ENCODE results near the gene RAD23B. TPM values are rescaled to one million over a fixed set of nuclear protein-coding genes. Genes with fewer than 3 reads are reported as not detected.

The RAD23B gene
- total RNA-seq, 1 donor from 2014 or later = 82.8 TPM

DNA sequence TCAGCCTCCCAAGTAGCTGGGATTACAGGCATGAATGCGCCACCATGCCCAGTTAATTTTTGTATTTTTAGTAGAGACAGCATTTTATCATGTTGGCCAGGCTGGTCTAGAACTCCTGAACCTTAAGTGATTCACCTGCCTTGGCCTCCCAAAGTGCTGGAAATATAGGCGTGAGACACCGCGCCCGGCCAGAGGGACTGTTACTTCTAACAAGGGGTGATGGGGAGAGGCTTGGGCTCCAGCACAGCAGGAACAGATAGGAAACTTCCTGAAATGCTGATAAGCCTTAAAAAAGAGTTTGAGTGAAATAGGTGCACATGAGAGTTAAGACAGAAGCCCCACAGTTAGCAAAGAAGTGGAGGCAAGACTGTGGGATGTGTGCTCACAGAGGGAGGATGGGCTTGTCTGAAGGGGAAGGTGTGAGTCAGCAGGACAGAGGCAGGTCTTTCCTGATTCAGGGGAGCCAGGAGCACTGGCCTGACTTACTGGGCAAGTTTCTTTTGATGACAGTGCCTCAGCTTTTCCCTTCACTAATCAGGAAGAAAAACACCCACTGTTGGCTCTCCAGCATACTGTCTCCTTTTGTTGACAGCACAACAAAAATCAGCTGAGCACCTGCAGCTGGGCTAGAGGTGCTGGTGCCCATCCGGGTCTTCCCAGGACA, 68.4 kb downstream of the RAD23B start:
- H3K4me3 ChIP-seq (ENCODE audit: low read depth, low read length) = no peak overlapping the region
- TF ChIP-seq, protein P1, sequence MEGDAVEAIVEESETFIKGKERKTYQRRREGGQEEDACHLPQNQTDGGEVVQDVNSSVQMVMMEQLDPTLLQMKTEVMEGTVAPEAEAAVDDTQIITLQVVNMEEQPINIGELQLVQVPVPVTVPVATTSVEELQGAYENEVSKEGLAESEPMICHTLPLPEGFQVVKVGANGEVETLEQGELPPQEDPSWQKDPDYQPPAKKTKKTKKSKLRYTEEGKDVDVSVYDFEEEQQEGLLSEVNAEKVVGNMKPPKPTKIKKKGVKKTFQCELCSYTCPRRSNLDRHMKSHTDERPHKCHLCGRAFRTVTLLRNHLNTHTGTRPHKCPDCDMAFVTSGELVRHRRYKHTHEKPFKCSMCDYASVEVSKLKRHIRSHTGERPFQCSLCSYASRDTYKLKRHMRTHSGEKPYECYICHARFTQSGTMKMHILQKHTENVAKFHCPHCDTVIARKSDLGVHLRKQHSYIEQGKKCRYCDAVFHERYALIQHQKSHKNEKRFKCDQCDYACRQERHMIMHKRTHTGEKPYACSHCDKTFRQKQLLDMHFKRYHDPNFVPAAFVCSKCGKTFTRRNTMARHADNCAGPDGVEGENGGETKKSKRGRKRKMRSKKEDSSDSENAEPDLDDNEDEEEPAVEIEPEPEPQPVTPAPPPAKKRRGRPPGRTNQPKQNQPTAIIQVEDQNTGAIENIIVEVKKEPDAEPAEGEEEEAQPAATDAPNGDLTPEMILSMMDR (conservative IDR thresholded peaks at IDR 0.05; ENCODE audit: low read depth, low read length) = no peak
- no peak for DNase-seq (ENCODE audit: low read depth)

DNA sequence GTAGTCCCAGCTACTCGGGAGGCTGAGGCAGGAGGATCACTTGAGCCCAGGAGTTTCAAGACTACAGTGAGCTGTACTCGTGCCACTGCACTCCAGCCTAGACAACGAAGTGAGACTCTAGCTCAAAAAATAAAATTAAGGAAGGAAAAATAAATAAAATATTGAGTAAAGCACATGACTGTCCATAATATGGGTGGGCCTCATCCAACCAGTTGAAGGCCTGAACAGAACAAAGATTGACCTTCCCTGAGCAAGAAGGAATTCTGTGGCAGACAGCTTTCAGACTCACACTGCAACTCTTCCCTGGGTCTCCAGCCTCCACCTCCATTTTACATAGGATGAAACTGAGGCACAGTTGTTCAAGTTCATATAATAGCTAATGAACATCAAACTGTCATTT, 72.3 kb downstream of the RAD23B start:
- no peak overlapping the region for H3K4me3 ChIP-seq (ENCODE audit: low read depth, low read length)
- TF ChIP-seq, protein P1 (conservative IDR thresholded peaks at IDR 0.05; ENCODE audit: low read depth, low read length) = no peak
- DNase-seq (ENCODE audit: low read depth) = no peak

DNA sequence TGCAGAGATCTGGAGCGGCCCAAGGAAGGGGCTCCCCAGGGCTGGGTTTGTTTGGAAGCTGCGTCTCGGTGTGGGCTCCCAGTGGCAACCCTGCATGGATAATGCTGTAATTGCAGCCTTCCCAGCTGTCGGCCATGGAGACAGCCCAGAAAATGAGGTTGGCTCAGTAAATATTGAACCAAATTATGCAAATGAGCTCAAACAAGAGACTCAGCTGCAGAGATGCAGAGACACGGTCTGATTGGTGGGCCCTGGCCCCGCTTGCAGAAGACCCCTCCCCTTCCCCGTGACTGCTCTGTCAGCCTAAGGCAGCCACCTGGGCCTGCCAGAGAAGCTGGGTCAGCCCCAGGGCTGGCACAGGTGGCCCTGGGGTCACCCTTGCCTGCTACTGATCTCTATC, 75.9 kb downstream of the RAD23B start:
- TF ChIP-seq, protein P1 (conservative IDR thresholded peaks at IDR 0.05; ENCODE audit: low read depth, low read length) = no peak
- no peak for DNase-seq (ENCODE audit: low read depth)

DNA sequence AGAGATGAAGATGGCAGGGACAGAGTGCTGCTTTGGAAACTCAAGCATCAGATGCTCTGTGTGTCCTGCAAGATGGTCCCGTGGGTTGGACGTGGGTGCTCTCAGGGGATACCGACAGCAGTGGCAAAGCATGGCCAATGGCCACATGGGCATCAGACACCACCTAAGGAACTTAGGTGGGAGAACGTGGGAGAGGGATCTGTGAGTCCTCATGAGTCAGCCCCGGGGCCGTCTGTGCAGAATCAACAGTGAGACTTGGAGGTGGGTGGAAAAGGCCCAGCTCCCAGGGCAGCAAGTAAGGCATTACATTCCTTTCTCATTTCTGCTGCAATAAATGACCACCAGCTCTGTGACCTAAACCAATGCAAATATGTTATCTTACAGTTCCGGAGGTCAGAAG, 77.0 kb downstream of the RAD23B start:
- DNase-seq (ENCODE audit: low read depth) = no peak
- H3K4me3 ChIP-seq (ENCODE audit: low read depth, low read length) = no peak overlapping the region
- TF ChIP-seq, protein P1 (conservative IDR thresholded peaks at IDR 0.05; ENCODE audit: low read depth, low read length) = no peak

More for the DNA sequence above, 75.9 kb downstream of the RAD23B start:
- no peak overlapping the region for H3K4me3 ChIP-seq (ENCODE audit: low read depth, low read length)

DNA sequence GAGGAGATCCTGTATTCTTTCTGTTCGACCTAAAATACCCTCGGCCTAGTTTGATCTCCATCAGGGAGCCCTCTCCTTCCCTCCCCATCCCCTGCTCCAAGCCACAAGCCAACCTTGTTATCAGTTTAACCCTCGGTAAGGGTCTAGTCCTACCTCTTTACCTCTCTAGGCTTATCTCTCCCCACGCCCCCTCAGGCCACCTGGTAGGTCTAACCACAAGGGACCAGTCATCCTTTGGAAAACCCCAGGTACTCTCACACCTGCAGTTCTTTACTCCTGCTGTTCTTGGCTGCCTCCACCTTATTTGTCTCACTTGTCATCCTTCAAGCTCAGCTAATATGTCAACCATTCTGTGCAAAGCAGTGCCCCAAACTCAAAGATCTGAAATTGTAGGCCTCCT, 78.7 kb downstream of the RAD23B start:
- TF ChIP-seq, protein P1 (conservative IDR thresholded peaks at IDR 0.05; ENCODE audit: low read depth, low read length) = no peak
- DNase-seq (ENCODE audit: low read depth) = no peak
- H3K4me3 ChIP-seq (ENCODE audit: low read depth, low read length) = no peak overlapping the region

DNA sequence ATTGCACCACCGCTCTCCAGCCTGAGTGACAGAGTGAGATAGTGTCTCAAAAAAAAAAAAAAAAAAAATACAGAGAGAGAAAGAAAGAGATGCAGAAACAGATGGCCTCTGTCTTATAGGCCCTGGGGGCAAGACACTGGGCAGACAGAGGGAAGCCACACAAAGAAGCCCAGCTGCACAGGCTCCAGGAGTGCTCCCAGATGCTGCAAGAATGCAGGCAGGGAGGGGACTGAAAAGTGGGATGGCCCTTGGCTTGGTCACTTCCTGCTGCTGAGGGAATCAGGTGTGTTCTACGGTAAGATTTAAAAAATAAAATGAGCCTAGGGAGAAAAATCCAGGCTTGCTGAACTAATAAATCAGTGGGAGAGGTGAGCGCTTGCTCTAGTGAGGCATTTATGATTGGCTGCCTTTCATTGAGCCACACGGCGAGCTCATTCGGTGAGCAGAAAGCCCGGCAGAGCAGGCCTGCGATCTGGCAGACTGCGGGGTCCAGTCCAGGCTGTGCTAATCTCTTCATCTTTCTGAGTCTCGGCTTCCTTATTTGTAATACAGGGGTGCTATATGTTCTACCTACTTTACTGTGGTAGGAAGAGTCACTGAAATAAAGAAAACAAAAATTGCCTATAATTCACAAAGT, 80.6 kb downstream of the RAD23B start:
- TF ChIP-seq, protein P1 (conservative IDR thresholded peaks at IDR 0.05; ENCODE audit: low read depth, low read length) = no peak
- no peak for DNase-seq (ENCODE audit: low read depth)
- no peak overlapping the region for H3K4me3 ChIP-seq (ENCODE audit: low read depth, low read length)

All from epithelial cell of proximal tubule (primary cell).